Ascending aorta (tissue), 2 donors: Measurements from ENCODE around the gene TMPRSS15. TPM values are rescaled to one million over a fixed set of nuclear protein-coding genes. Genes with fewer than 3 reads are reported as not detected.

Experiments
- DNase-seq, 2 donors: peaks; one replicate each; pipeline ENCODE4 v3.0.0-alpha.2; 2019; ENCODE audit warnings: low spot score in 2 of 2
- H3K27ac ChIP-seq, 2 donors: fragments of 200-600 bp; sonication (generic); one replicate each; pipeline ENCODE4 v1.5.1; 2016 to 2017; ENCODE audit warnings: mild to moderate bottlenecking in 1 of 2
- H3K27me3 ChIP-seq: fragments of 200-600 bp; sonication (generic); one replicate; pipeline ENCODE4 v1.5.1; 2017
- H3K36me3 ChIP-seq, 2 donors: fragments of 200-600 bp; sonication (generic); one replicate each; pipeline ENCODE4 v1.5.1; 2016
- H3K4me1 ChIP-seq, 2 donors: fragments of 200-600 bp; sonication (generic); one replicate each; pipeline ENCODE4 v1.5.1; 2016 to 2017; ENCODE audit warnings: mild to moderate bottlenecking in 1 of 2
- H3K4me3 ChIP-seq, 2 donors: fragments of 200-600 bp; sonication (generic); one replicate each; pipeline ENCODE4 v1.5.1; 2016 to 2017; ENCODE audit warnings: mild to moderate bottlenecking in 1 of 2
- H3K9me3 ChIP-seq, 2 donors: fragments of 200-600 bp; sonication (generic); one replicate each; pipeline ENCODE4 v1.5.1; 2016
- intact Hi-C: fragments of 100-400 bp; cut with DNase I; formaldehyde crosslinking; loops from one replicate; pipeline ENCODE4 v1.15.1; 2023
- total RNA-seq: library from RNA; depleted of rRNA; stranded (reverse); fragments of >200 nt; gene quantifications from one replicate; pipeline ENCODE4 v1.1.0, GENCODE V29; 2016
- TF ChIP-seq, protein P1 (sequence below), 3 experiments: fragments of 200-600 bp in 2 of 3; fragments of 450-650 bp in 1 of 3; sonication (generic) in 2 of 3; IDR thresholded peaks; one replicate each; pipeline ENCODE4 v1.5.1; 2016 to 2019; ENCODE audit warnings: antibody characterized with exemption in 3 of 3, mild to moderate bottlenecking in 1 of 3, moderate library complexity in 1 of 3

The TMPRSS15 gene
- total RNA-seq, 1 donor from 2014 or later, result not detected

DNA sequence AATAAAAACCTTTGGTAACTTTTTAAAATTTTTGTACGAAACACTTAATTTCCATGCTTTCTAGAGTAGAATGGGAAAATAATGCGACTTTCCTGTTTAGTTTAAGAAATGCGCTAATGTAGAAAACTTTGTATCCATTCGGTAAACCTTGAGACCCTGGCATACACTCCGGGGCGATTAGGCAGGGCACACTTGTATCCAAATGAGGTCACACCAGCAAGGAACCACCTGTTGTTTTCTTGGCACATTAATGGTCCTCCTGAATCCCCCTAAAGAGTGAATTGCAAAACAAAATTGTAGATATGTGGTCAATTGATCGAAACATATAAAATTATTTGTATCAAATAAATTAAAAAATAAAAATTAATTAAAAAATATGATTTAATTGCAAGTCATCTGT is 133.7 kb downstream of the TMPRSS15 start:
- intact Hi-C loops, result no loop called here
- H3K4me3 ChIP-seq, result no peak overlapping the region

DNA sequence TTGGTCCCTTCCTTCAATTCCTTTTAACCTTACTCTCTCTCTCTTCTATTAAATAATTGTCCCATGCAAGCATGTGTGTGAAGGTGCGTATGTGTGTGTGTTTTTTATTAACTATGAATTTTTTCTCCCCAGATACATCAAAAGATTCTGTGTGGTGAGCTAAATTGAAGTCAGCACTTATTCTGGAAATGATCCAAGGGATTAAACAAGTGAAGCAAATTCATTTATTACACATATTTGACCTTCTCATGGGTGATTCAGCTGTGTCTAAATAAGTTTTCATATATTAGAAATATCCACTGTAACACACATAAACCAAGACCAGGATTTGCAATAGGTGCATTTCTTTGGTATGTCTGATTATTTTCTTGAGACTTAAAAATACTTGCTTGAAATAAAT is 134.7 kb downstream of the TMPRSS15 start:
- TF ChIP-seq, protein P1, sequence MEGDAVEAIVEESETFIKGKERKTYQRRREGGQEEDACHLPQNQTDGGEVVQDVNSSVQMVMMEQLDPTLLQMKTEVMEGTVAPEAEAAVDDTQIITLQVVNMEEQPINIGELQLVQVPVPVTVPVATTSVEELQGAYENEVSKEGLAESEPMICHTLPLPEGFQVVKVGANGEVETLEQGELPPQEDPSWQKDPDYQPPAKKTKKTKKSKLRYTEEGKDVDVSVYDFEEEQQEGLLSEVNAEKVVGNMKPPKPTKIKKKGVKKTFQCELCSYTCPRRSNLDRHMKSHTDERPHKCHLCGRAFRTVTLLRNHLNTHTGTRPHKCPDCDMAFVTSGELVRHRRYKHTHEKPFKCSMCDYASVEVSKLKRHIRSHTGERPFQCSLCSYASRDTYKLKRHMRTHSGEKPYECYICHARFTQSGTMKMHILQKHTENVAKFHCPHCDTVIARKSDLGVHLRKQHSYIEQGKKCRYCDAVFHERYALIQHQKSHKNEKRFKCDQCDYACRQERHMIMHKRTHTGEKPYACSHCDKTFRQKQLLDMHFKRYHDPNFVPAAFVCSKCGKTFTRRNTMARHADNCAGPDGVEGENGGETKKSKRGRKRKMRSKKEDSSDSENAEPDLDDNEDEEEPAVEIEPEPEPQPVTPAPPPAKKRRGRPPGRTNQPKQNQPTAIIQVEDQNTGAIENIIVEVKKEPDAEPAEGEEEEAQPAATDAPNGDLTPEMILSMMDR (IDR thresholded peaks at IDR 0.05), result no peak
- Histone ChIP-seq H3K4me1 (no peaks in the 10 kb centered on the region), H3K27ac (no peak overlapping the region), H3K36me3 (no peaks in the 10 kb centered on the region), H3K27me3 (no peaks in the 10 kb centered on the region), H3K9me3 (no peaks in the 10 kb centered on the region), H3K4me3 (no peak overlapping the region)
- no peak for DNase-seq
- intact Hi-C loops, result no loop called here

More for the DNA sequence above, 133.7 kb downstream of the TMPRSS15 start:
- no peak overlapping the region for H3K27ac ChIP-seq
- TF ChIP-seq, protein P1 (IDR thresholded peaks at IDR 0.05), result no peak
- no peaks in the 10 kb centered on the region for H3K4me1 ChIP-seq
- H3K27me3 ChIP-seq, result no peaks in the 10 kb centered on the region
- H3K36me3 ChIP-seq, result no peaks in the 10 kb centered on the region
- H3K9me3 ChIP-seq, result no peaks in the 10 kb centered on the region
- no peak for DNase-seq

DNA sequence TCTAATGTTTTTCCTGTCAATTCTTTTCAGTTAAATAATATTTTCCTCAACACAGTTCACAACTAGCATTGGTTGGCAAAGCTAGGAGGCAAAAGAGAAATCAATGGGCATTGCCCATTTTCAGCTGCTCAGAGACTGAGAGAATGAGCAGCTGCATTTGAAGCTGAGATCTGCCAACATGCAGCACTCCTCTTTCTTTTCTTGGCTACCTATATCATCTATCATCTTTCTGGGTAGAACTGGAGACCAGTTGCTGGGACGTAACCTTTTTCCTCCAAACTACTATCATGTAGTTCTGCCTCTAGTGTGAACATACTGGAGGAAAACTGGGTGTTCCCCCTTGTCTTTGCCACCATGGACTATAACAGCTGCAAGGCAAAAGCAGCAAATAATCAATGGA is 136.1 kb downstream of the TMPRSS15 start:
- TF ChIP-seq, protein P1 (IDR thresholded peaks at IDR 0.05), result no peak
- Histone ChIP-seq H3K4me1 (no peaks in the 10 kb centered on the region), H3K9me3 (no peaks in the 10 kb centered on the region), H3K36me3 (no peaks in the 10 kb centered on the region), H3K27me3 (no peaks in the 10 kb centered on the region), H3K4me3 (no peak overlapping the region), H3K27ac (no peak overlapping the region)
- intact Hi-C loops, result no loop called here
- DNase-seq, result no peak

DNA sequence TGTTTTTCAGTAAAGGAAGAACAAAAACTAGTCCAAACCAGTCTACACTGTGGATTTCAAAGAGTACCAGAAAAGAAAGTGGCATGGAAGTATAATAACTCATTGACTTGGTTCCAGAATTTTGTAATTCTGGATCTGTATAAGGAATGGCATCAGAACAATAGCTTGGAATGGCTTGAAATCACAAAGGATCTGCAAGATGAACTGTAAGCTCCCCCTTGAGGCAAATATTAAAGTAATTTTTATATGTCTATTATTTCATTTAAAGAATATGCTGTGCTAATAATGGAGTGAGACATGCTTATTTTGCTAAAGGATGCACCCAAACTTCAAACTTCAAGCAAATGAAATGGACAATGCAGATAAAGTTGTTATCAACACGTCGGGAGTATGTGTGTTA is 137.6 kb downstream of the TMPRSS15 start:
- Histone ChIP-seq H3K4me3 (no peak overlapping the region), H3K27ac (no peak overlapping the region), H3K9me3 (no peaks in the 10 kb centered on the region), H3K4me1 (no peaks in the 10 kb centered on the region), H3K27me3 (no peaks in the 10 kb centered on the region), H3K36me3 (no peaks in the 10 kb centered on the region)
- no peak for DNase-seq
- intact Hi-C loops, result no loop called here
- TF ChIP-seq, protein P1 (IDR thresholded peaks at IDR 0.05), result no peak

DNA sequence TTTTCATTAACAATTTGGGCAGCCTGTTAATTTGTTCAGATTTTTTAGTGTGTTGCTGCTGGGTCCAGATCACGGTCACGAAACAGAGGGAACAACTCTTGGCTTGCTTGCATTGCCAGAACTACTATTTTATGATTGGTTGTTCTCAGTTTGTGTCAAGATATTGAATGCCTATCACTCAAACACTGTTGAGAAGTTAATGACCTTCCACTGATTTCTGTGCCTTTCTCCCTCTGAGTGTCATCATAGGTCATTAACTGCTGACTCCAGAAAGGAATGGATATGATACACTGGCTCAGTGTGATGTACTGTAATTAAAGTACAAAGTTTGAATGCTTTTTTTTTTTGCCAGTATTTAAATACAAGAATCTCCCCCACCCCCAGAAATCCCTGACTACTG is 149.8 kb downstream of the TMPRSS15 start:
- no peak overlapping the region for H3K27ac ChIP-seq
- H3K27me3 ChIP-seq, result no peaks in the 10 kb centered on the region
- TF ChIP-seq, protein P1 (IDR thresholded peaks at IDR 0.05), result no peak
- intact Hi-C loops, result no loop called here
- H3K9me3 ChIP-seq, result no peaks in the 10 kb centered on the region
- no peaks in the 10 kb centered on the region for H3K36me3 ChIP-seq
- DNase-seq, result no peak
- H3K4me3 ChIP-seq, result no peak overlapping the region
- H3K4me1 ChIP-seq, result no peaks in the 10 kb centered on the region

DNA sequence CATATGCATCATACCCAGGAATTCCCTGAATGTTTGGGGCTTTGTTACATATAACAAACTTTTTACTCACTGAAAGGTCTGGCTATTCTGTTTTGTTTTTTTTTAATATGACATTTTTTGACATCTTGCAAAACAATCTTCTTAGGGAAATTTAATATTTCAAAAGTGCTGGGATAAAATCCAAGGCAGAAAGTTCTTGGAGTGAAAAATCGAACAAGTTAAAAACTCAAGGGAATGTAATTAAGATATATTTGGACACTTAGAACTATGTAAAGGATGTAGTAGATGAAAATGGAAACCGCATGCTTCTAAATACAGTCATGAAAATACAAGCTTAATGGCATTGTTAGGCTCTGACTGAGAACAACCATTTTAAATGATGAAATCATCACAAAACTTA is 150.4 kb downstream of the TMPRSS15 start:
- intact Hi-C loops, result no loop called here
- Histone ChIP-seq H3K4me3 (no peak overlapping the region), H3K27ac (no peak overlapping the region), H3K36me3 (no peaks in the 10 kb centered on the region), H3K9me3 (no peaks in the 10 kb centered on the region), H3K4me1 (no peaks in the 10 kb centered on the region), H3K27me3 (no peaks in the 10 kb centered on the region)
- TF ChIP-seq, protein P1 (IDR thresholded peaks at IDR 0.05), result no peak
- DNase-seq, result no peak
